ENCODE measurements around the gene MS4A12.

MS4A12 gene

GRCh38 chr11:60457576-60457975 lies 35.0 kb upstream of the MS4A12 start:
- no peak for TF ChIP-seq REST (IDR thresholded peaks at IDR 0.05; ENCODE audit: insufficient read depth in 1 of 2, low read depth in 2 of 2, low read length in 2 of 2)
- TF ChIP-seq SIN3A (IDR thresholded peaks at IDR 0.05; ENCODE audit: borderline replicate concordance, insufficient read depth, low read length): no peak
- no peak for TF ChIP-seq FOXP2 (optimal IDR thresholded peaks at IDR 0.05; ENCODE audit: borderline replicate concordance, extremely low read depth, extremely low read length, insufficient read depth)
- TF ChIP-seq POLR2AphosphoS5 (IDR thresholded peaks at IDR 0.05; ENCODE audit: low read depth, low read length): no peak
- no peak for TF ChIP-seq TAF1 (IDR thresholded peaks at IDR 0.05; ENCODE audit: borderline replicate concordance, insufficient read depth, low read length)

GRCh38 chr11:60459345-60459744 lies 33.2 kb upstream of the MS4A12 start:
- TF ChIP-seq REST (IDR thresholded peaks at IDR 0.05; ENCODE audit: insufficient read depth in 1 of 2, low read depth in 2 of 2, low read length in 2 of 2) (no peak), POLR2AphosphoS5 (IDR thresholded peaks at IDR 0.05; ENCODE audit: low read depth, low read length) (no peak), TAF1 (IDR thresholded peaks at IDR 0.05; ENCODE audit: borderline replicate concordance, insufficient read depth, low read length) (no peak), SIN3A (IDR thresholded peaks at IDR 0.05; ENCODE audit: borderline replicate concordance, insufficient read depth, low read length) (no peak), FOXP2 (optimal IDR thresholded peaks at IDR 0.05; ENCODE audit: borderline replicate concordance, extremely low read depth, extremely low read length, insufficient read depth) (no peak)

GRCh38 chr11:60468829-60469228 lies 23.7 kb upstream of the MS4A12 start:
- TF ChIP-seq REST (IDR thresholded peaks at IDR 0.05; ENCODE audit: insufficient read depth in 1 of 2, low read depth in 2 of 2, low read length in 2 of 2) (no peak), FOXP2 (optimal IDR thresholded peaks at IDR 0.05; ENCODE audit: borderline replicate concordance, extremely low read depth, extremely low read length, insufficient read depth) (no peak), SIN3A (IDR thresholded peaks at IDR 0.05; ENCODE audit: borderline replicate concordance, insufficient read depth, low read length) (no peak), POLR2AphosphoS5 (IDR thresholded peaks at IDR 0.05; ENCODE audit: low read depth, low read length) (no peak), TAF1 (IDR thresholded peaks at IDR 0.05; ENCODE audit: borderline replicate concordance, insufficient read depth, low read length) (no peak)

- TF ChIP-seq REST (IDR thresholded peaks at IDR 0.05; ENCODE audit: insufficient read depth in 1 of 2, low read depth in 2 of 2, low read length in 2 of 2) (no peak), FOXP2 (optimal IDR thresholded peaks at IDR 0.05; ENCODE audit: borderline replicate concordance, extremely low read depth, extremely low read length, insufficient read depth) (no peak), SIN3A (IDR thresholded peaks at IDR 0.05; ENCODE audit: borderline replicate concordance, insufficient read depth, low read length) (no peak), TAF1 (IDR thresholded peaks at IDR 0.05; ENCODE audit: borderline replicate concordance, insufficient read depth, low read length) (no peak), POLR2AphosphoS5 (IDR thresholded peaks at IDR 0.05; ENCODE audit: low read depth, low read length) (no peak)
These were observed 22.9 kb upstream of the MS4A12 start for GRCh38 chr11:60469723-60470122.

GRCh38 chr11:60477035-60477445 lies 15.5 kb upstream of the MS4A12 start:
- TF ChIP-seq TAF1 (IDR thresholded peaks at IDR 0.05; ENCODE audit: borderline replicate concordance, insufficient read depth, low read length): no peak
- no peak for TF ChIP-seq POLR2AphosphoS5 (IDR thresholded peaks at IDR 0.05; ENCODE audit: low read depth, low read length)
- no peak for TF ChIP-seq REST (IDR thresholded peaks at IDR 0.05; ENCODE audit: insufficient read depth in 1 of 2, low read depth in 2 of 2, low read length in 2 of 2)
- no peak for TF ChIP-seq SIN3A (IDR thresholded peaks at IDR 0.05; ENCODE audit: borderline replicate concordance, insufficient read depth, low read length)
- no peak for TF ChIP-seq FOXP2 (optimal IDR thresholded peaks at IDR 0.05; ENCODE audit: borderline replicate concordance, extremely low read depth, extremely low read length, insufficient read depth)
